Stimulated activated CD8-positive, alpha-beta memory T cell treated with anti-CD3 and anti-CD28 coated beads, Interleukin-7, amount 100 ng/mL, for 1 hour (primary cell): ENCODE results near the gene SLC47A1.

Experiments
- DNase-seq, 2 donors: peaks; one replicate each; pipeline ENCODE4 v3.0.0-alpha.2; 2020; ENCODE audit warnings: low read depth in 2 of 2

The SLC47A1 gene

GRCh38 chr17:19610311-19610710 lies 76.7 kb downstream of the SLC47A1 start:
- DNase-seq: no peak

- DNase-seq: no peak
These were observed 77.2 kb downstream of the SLC47A1 start for GRCh38 chr17:19610879-19611278.

- no peak for DNase-seq
These were observed 80.3 kb downstream of the SLC47A1 start for GRCh38 chr17:19613979-19614378.

GRCh38 chr17:19614900-19615299 lies 81.2 kb downstream of the SLC47A1 start:
- no peak for DNase-seq

GRCh38 chr17:19618015-19618414 lies 84.4 kb downstream of the SLC47A1 start:
- DNase-seq: no peak

GRCh38 chr17:19619705-19620325 lies 86.2 kb downstream of the SLC47A1 start:
- no peak for DNase-seq

- no peak for DNase-seq
These were observed 88.0 kb downstream of the SLC47A1 start for GRCh38 chr17:19621697-19622096.

GRCh38 chr17:19626079-19626478 lies 92.4 kb downstream of the SLC47A1 start:
- no peak for DNase-seq
